Activated T-helper 9 cell treated with anti-CD3 and anti-CD28 coated beads, Interleukin-2, amount 50 U/mL, for 16 hours (primary cell): Measurements from ENCODE around the gene CCDC121.

Experiments
- DNase-seq: peaks from one replicate; pipeline ENCODE4 v3.0.0-alpha.2; 2020; ENCODE audit warnings: low read depth

CCDC121 gene, protein sequence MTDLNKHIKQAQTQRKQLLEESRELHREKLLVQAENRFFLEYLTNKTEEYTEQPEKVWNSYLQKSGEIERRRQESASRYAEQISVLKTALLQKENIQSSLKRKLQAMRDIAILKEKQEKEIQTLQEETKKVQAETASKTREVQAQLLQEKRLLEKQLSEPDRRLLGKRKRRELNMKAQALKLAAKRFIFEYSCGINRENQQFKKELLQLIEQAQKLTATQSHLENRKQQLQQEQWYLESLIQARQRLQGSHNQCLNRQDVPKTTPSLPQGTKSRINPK

DNA sequence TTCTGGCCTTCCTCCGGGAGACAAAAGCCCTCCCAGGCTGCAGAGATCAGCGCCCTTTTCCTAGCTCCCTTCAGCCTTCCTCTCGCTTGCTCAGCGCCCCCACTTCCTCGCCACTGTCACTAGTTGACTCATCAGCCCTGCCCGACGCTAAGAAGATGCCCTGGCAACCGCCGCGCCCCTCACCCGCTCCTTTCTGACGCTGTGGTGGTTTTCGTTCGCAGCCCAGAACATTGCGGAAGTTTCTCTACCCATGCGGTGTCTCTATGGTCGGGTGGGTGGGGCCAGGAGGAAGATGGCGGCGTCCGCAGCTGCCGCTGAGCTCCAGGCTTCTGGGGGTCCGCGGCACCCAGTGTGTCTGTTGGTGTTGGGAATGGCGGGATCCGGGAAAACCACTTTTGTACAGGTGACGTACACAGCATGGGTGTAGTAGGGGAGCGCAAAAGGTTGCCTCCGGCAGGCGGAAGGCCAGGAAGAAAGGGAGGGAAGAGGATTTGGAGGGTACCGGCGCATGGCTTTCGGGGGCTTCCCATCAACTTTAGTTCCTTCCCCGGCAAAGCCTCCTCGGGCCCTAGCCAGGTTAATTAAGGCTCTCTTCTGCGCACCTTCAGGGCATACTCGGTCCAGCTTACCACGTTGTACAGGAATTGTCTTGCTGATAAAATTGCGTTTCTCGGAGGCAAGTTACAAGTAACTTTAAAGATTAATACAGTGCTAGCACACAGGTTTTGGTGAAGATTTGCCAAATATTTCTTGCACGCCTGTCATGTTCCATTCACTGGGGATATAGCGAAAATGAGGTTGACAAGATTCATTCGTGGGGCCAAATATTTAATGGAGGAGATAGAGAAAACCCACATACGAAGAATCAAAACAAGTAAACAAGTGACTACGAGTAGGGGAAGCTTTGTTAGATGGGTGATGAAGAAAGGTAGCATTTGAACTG, at the start of gene CCDC121, which contains the start of gene GPN1:
CCDC121 (minus strand) TSS at position 246 of the 943 bp plus-strand sequence. CDS start 1,213 bp downstream, outside the sequence.
GPN1 (plus strand) TSS at position 284 of the 943 bp plus-strand sequence; CDS start at position 293, 9 bp downstream.
- peak; percentile 93 for DNase-seq

DNA sequence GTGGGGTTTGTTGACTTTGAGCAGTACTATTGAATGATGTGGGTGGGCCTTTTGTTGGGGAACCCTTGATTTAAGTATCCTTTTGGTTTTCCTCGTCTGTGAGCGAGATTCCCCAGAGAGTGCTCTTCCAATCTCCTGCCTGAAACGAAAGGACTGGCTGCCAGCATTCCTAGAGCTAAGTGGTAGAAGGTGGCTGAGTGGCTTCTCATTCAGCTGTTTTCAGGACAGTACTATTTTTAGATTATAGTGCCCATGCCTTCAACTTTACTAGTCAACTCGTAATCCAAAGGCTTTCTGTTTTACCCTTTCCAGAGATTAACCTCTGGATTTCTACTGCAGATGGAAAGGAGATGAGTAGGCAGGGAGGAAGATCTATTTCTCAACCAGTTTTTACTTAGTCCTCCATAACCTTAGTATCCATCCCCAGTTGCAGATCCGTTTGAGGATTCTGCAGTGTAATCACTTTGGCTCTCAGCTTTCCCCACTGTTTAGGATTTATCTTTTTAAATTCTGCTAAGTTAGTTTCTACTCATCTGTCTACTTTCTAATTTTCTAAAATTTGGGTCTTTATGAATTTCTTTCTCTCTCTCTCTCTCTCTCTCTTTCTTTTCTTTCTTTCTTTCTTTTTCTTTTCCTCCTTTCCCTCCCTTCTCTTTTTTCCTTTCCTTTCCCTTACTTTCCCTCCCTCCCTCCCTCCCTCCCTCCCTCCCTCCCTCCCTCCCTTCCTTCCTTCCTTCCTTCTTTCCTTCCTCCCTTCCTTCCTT, 44.1 kb upstream of the CCDC121 start:
- DNase-seq = no peak

DNA sequence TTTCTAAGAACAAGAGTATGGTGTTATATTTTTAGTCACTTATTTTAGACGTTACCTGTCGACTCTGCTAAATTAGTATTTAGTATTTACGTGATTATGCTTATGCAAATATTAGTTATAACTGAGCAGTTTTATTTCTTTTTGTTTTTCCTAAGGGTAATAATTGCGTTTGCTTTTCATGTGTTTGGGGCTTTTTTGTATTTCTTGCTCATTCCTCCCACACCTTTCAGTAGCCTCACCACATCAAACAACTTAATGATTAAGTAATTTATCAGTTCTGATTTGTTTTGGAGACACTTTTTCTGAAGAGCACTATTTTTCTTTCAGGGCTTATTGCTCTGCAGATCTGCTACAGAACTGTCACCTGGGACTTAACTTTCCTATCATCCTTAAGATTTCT, 42.4 kb upstream of the CCDC121 start:
- DNase-seq = no peak

DNA sequence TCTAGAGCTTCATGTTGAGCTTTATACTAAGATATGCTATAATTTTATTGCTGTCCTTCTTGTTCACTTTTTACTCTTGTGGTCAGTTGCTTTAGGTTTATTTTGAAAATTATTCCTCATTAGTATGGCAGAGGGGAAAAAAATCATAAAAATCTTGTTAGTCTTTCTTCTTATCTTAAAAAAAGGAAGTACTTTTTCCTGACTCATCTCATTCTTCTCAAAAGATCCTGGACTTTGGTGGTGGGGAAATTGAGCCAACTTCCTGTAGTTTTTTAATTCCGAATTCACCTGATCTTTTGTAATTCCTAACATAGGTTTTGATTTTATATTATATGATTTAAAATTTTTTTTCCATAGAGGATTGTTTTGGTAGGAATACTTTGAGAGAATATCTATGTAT, 38.6 kb upstream of the CCDC121 start:
- no peak for DNase-seq

DNA sequence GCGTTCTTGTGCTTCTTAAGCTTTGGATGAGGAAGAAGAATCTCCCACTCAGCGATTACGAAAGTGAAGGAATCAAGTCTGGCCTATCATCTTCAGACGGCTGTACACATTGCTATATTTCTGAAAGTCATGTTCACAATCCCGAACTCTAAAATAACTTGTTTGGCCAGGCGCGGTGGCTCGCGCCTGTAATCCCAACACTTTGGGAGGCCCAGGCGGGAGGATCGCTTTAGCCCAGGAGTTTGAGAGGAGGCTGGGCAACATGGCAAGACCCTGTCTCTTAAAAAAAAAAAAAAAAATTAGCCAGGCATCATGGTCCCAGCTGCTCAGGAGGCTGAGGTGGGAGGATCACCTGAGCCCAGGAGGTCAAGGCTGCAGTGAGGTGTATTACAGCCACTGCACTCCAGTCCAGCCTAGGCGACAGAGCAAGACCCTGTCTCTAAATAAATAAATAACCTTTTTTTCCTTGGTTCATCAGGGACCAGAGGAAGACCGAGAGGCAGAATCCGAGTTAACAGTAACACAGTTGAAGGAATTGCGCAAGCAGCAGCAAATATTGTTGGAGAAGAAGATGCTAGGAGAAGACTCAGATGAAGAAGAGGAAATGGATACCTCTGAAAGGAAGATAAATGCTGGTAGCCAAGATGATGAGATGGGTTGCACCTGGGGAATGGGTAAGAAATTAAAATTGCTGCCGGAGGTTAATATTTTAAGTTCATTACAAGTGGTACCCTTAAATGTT, 36.0 kb upstream of the CCDC121 start:
- DNase-seq = no peak

DNA sequence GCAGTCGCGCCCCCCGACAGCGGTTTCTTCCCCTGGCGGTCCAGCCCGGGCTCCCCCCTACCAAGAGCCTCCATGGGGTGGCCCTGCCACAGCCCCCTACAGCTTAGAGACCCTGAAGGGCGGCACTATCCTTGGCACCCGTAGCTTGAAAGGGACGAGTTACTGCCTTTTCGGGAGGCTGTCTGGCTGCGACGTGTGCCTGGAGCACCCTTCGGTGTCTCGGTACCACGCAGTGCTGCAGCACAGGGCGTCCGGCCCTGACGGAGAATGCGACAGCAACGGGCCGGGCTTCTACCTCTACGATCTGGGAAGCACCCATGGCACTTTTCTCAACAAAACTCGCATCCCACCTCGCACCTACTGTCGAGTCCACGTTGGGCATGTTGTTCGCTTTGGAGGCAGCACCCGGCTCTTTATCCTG, 35.4 kb upstream of the CCDC121 start:
- no peak for DNase-seq

DNA sequence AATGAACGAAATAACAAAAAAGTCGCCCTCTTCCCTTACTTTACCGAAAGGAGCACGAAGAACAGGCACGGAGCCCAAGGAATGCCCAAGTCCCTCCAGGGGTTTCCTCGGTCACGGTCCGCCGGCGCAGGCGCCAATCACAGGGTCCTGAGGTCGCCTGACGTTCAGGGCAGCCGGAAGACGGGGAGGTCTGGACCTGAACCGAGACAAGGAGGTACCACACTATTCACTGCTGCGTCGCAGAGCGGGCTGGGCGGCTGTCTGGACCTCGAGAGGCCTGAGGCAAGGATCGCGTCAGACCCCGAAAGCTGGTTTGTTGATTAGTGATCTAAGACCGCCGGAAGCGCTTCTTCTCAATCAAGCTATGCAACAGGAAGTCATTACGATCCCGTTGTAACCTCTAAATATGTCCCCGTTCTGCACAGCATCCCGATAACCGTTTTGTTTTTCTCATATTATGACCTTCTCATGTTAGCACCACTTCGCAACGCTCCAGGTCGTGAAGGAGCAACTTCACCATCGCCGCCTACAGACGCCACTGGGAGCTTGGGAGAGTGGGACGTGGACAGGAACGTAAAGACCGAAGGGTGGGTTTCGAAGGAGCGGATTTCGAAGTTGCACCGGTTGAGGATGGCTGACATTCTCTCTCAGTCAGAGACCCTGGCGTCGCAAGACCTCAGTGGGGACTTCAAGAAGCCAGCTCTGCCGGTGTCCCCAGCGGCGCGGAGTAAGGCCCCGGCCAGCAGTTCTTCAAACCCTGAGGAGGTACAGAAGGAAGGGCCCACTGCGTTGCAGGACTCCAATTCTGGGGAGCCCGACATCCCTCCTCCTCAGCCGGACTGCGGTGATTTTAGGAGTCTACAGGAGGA, 34.7 kb upstream of the CCDC121 start, which contains the start of the genes SLC4A1AP and SUPT7L:
SLC4A1AP (plus strand) TSS at position 605 of the 869 bp plus-strand sequence; CDS start at position 631, 26 bp downstream.
SUPT7L (minus strand) TSS at position 330 of the 869 bp plus-strand sequence. CDS start 1,422 bp downstream, outside the sequence.
- DNase-seq = peak; percentile 58

DNA sequence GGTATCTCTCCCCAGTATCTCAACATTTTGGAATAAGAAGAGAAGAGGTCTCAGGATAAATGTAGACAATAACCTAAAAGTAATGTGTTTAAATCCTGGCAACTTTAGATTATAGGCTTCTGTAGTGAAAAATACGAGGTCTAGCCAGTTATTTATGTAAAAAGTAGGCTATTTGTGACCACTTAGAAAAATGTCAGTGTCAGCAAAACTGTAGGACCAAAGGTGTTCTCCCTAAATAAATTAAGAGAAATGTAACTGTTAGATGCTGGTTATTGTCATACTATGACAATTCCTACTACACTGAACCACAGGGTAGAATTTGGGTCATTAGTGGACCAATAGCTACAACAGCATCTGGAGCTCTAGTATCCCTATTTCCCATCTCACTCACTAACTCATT, 32.6 kb upstream of the CCDC121 start:
- no peak for DNase-seq

DNA sequence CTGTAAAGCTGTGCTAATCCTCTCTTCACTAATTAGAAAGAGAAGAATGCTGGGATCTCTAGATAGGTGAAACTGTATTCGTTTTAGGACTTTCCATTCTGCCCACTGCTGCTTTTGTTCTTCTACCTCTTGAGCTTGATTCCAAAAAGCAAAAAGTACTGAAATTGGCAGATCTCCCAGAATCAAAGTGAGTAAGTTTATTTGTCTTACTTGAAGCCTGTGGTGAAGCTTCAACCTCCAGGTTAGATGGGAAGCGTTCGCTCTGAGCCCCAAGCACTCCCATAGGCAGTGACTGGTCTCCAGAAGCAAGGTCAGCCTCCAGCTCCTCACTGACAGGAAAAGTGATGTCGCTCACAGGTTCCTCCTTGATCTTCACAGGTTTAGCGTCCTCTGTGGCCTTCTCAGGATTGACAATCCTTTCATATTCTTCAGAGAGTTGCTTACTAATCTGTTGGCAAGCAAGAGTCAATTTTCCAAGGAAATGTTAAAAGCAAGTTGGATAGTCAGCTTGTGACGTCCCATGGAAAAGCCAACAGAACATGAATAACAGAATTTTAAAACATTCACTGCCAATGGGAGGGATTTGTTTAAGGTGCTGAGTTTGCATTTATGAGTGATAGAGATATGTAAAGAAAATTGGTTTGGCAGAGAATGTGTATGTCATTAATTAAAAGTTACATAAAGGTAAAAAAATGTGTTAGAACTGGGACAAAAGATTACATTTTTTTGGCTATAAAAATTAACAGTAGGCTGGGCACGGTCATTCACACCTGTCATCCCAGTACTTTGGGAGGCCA, 26.5 kb upstream of the CCDC121 start:
- no peak for DNase-seq

DNA sequence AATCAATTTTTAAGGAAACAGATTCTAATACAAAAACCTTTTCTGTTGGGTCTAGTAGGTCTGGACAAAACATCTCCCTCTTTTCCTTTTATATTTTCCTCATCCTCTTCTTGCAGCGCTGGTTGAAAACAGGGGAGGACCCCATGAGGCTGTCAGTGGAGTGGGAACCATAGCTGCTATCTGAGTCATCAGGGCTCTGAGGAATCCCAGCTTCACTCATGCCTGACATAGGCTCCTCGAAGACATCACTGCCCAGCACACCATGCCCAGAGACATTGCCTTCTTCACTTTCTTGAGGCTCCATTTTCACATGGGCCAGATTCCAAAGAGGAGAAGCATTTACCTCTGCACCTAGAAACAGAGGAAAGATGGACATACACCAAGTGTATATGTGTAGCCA, 24.6 kb upstream of the CCDC121 start:
- DNase-seq = no peak

DNA sequence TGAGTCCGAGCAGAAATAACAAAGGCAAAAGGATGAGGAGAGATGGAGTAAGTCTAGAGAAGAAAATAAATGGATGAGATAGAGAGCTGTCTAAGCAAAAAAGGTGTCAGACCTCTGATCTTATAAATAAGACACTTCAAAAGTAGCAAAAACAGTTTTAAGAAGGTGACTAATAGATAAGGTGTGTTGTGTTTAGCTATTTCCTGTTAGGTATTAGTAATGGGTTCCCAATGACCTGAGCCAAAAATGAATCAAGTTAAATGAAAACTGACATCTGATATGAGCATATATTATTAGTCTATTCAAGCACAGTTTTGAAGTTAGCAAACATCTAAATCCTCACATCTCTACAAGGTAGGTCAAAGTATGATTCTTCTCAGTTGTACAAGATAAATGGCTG, 24.0 kb upstream of the CCDC121 start:
- no peak for DNase-seq

DNA sequence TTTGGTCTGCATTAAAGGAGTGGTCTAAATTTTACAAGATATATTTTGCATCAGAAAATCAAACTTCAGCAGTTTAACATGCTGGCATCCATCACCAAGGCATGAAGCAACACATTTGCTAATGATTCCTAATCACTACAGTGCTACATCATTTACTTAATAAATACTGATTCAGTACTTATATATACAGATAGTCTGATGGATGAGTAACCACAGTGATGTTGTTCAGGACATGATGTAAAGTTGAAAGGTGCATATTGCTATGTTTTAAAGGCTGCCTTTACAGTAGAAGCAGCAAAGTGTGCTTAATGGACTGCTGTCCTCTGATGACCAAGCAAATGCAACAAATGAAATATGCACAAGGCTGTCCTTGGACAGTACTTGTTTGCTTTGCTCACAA, 23.5 kb upstream of the CCDC121 start:
- DNase-seq = no peak

DNA sequence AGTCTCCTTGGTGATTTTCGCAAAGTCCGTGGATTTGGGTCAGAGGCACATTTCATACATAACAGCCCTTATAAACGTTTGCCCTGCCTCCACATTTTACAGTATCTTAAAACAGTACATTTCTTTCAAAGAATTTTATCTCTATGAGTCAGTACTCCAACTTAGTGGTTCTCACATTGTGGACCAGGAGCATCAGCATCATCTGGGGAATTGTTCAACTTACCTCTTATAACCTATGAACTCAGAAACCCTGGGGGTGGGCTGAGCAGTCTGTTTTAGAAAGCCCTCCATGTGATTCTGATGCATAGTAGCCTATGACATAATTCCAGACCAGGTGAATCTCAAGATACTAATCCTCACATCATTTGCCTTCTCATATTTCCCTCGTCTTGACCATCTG, 22.2 kb upstream of the CCDC121 start:
- DNase-seq = no peak

DNA sequence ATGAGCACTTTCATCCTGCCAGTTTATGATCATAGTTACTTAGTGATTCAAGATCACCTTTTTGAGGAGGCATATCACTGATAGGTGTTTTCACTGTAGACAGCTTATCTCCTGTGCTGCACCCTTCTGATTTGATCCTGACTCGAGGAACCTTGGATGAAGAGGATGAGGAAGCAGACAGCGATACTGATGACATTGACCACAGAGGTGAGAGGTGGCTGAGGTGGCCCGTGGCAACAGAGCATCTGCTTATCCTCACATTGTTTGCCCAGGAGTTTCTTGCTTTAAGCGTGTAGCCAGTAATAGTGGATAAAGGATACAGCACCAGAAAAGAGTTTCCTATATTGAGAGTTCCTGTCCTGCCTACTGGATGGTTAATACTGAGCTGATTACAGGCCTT, 18.9 kb upstream of the CCDC121 start:
- no peak for DNase-seq

DNA sequence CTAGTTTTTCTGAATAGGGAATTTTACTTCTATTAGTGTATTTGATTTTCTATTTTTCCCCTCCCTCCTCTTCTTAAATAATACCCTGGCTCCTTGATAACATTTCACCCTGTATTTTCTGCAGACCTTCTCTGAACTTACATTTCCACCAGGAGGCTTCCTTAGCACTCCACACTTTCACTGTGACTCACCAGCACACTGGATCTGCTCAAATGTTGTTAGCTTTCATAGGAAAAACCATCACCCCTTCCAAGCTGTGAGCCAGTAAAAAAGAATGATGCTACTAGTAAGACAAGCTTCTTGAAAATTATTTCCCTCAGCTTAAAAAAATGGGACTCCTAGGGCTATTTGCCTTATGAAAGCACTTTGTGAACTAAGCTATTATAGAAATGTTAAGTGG, 18.5 kb upstream of the CCDC121 start:
- DNase-seq = no peak

DNA sequence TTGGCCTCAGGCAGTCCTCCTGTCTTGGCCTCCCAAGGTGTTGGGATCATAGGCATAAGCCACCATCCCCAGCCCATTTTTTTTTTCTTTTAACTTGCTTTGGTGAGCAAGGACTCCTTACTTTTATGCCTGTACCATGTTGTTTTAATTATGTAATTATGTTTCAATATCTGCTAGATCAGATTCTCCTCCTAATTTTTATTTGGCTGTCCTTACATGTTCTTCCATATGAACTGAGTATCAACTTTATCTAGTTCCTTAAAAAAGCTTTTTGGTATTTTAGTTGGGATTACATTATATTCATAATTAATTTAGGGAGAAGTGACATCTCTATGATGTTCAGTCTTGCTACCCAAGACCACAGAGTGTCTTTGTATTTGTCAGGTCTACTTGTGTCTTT, 16.4 kb upstream of the CCDC121 start:
- no peak for DNase-seq

DNA sequence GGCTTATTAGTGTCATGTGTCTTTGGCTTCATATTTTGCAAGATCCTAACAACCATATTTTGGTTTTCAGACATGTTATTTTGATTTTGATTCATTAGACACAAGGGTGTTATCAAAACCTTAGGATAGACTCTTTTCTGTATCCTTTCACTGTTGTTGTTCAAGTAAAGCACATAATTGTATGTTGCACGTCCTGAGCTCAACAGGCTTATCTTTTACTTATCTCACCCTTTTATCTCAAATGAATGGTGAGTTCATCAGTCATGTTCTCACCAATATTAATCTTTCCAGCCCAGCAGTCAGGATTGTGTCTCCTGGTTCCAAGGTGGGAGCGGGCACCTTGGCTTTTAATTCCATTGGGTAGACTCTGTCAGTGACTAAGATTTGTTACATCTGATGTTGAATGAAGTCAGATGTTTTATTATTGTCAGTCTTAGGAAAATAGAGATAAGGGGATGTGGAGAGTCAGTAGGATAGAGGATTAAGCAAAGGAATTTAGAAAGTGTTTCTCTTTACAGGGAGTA, 12.0 kb upstream of the CCDC121 start:
- no peak for DNase-seq

DNA sequence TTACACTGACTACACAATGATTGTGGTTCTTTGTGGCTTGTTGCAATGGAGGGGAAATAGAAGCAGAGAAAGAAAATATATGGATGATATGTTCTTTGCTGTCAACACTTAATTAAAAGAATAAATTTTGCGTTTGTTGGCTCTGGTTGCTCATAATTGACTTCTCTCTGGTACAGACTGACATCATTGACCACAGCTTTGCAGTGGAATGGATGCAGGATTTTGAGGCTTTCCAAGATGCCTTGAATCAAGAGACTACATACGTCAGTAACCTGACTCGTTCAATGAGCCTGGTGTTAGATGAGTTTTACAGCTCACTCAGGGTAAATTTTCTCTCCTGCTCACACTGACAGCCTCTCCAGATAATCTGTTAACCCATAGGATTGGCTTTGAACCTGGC, 9.9 kb upstream of the CCDC121 start:
- DNase-seq = no peak

DNA sequence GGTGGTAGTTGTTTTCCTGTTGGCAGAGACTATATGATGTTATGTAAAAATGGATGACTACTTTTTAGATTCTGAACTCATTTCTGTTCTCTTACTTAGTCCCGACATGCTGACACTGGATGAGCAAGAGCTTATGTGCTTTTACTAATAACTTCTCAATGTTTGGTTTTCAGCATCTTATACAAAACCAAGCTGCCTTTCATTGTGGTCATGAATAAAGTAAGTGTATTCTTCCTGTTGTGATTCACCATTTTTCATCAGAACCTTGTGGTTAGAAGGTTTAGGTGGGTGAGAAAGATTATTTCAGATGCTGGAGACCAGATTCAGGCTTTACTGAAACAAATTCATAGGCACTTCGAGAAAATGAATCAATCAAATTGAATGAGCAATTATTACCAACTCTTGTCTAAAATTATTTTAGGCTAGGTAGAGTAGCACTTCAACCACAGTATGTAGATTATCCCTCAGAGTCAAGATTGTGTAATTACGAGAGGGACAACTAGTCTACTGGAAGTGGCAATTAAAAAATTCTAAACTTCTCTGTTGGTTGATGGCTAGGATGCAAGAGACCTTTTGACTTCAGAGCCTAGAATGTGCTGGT, 9.3 kb upstream of the CCDC121 start:
- no peak for DNase-seq
